HepG2 (cell line): ENCODE results near the gene SH3GL1. TPM values are rescaled to one million over a fixed set of nuclear protein-coding genes. Genes with fewer than 3 reads are reported as not detected.

Experiments used
- ARID5B ChIP-seq: IDR thresholded peaks from 2 replicates; pipeline ENCODE4 v1.4.0; 2020; ENCODE audit warnings: mild to moderate bottlenecking, missing genetic modification reagents
- ATF2 ChIP-seq: sonication (generic); formaldehyde crosslinking; IDR thresholded peaks from 2 replicates; pipeline ENCODE4 v1.4.0; 2020; ENCODE audit warnings: missing genetic modification reagents
- CENPBD1 ChIP-seq: sonication (generic); formaldehyde crosslinking; IDR thresholded peaks from 2 replicates; pipeline ENCODE4 v1.8.0; 2022; ENCODE audit warnings: missing genetic modification reagents, low read depth, mild to moderate bottlenecking, borderline replicate concordance
- FOXK1 ChIP-seq: sonication (generic); formaldehyde crosslinking; IDR thresholded peaks from 2 replicates; pipeline ENCODE4 v1.4.0; 2020; ENCODE audit warnings: low read depth, missing genetic modification reagents, borderline replicate concordance
- HNF4G ChIP-seq, 2 experiments: sonication (generic) in 1 of 2; formaldehyde crosslinking in 1 of 2; IDR thresholded peaks; 2 replicates each; pipeline versions ENCODE4 v1.4.0 to v1.6.1; 2011 to 2020; ENCODE audit warnings: borderline replicate concordance in 2 of 2, low read depth in 2 of 2, mild to moderate bottlenecking in 2 of 2, low read length in 1 of 2, missing genetic modification reagents in 1 of 2, moderate library complexity in 1 of 2
- MNT ChIP-seq: fragments of 450-650 bp; IDR thresholded peaks from 2 replicates; pipeline ENCODE4 v1.6.1; 2016
- PAWR ChIP-seq: sonication (generic); formaldehyde crosslinking; IDR thresholded peaks from 2 replicates; pipeline ENCODE4 v1.4.0; 2020; ENCODE audit warnings: missing genetic modification reagents, mild to moderate bottlenecking, borderline replicate concordance
- SMAD1 ChIP-seq: sonication (generic); formaldehyde crosslinking; IDR thresholded peaks from 2 replicates; pipeline ENCODE4 v1.4.0; 2020; ENCODE audit warnings: missing genetic modification reagents, low read depth, mild to moderate bottlenecking, borderline replicate concordance
- SMAD9 ChIP-seq: sonication (generic); formaldehyde crosslinking; IDR thresholded peaks from 2 replicates; pipeline ENCODE4 v1.5.1; 2020; ENCODE audit warnings: mild to moderate bottlenecking, missing genetic modification reagents
- STAG1 ChIP-seq: sonication (generic); formaldehyde crosslinking; IDR thresholded peaks from 2 replicates; pipeline ENCODE4 v1.4.0; 2020; ENCODE audit warnings: missing genetic modification reagents
- ZNF10 ChIP-seq: sonication (generic); formaldehyde crosslinking; IDR thresholded peaks from 2 replicates; pipeline ENCODE4 v1.4.0; 2020; ENCODE audit warnings: mild to moderate bottlenecking, low read depth, missing genetic modification reagents, borderline replicate concordance
- ZNF121 ChIP-seq: sonication (generic); formaldehyde crosslinking; IDR thresholded peaks from 2 replicates; pipeline ENCODE4 v1.5.0; 2020; ENCODE audit warnings: mild to moderate bottlenecking, missing genetic modification reagents
- ZNF180 ChIP-seq: sonication (generic); formaldehyde crosslinking; IDR thresholded peaks from 2 replicates; pipeline ENCODE4 v1.4.0; 2020; ENCODE audit warnings: low read depth, missing genetic modification reagents, borderline replicate concordance
- ZNF569 ChIP-seq: sonication (generic); formaldehyde crosslinking; IDR thresholded peaks from 2 replicates; pipeline ENCODE4 v1.5.0; 2020; ENCODE audit warnings: mild to moderate bottlenecking, missing genetic modification reagents, moderate library complexity, borderline replicate concordance
- ZNF691 ChIP-seq: sonication (generic); formaldehyde crosslinking; IDR thresholded peaks from 2 replicates; pipeline ENCODE4 v1.4.0; 2020; ENCODE audit warnings: missing genetic modification reagents, low read depth, mild to moderate bottlenecking, borderline replicate concordance
- ZNF83 ChIP-seq: sonication (generic); formaldehyde crosslinking; IDR thresholded peaks from 2 replicates; pipeline ENCODE4 v1.4.0; 2020; ENCODE audit warnings: missing genetic modification reagents, mild to moderate bottlenecking, borderline replicate concordance
- ZUFSP ChIP-seq: sonication (generic); formaldehyde crosslinking; IDR thresholded peaks from 2 replicates; pipeline ENCODE4 v1.9.0; 2021; ENCODE audit warnings: missing genetic modification reagents, mild to moderate bottlenecking, borderline replicate concordance
- polyA plus RNA-seq, 8 experiments: library from polyadenylated mRNA; depleted of rRNA in 3 of 8; stranded (reverse) in 7 of 8; unstranded in 1 of 8; fragments of >200 nt; fragmentation: Illumina TruSeq in 4 of 8; extraction: Trizol in 4 of 8; gene quantifications; 2 replicates each; pipeline versions ENCODE4 v1.2.1 to v1.2.3, GENCODE V29; 2011 to 2016; ENCODE audit warnings: low read depth in 4 of 8, missing spikeins in 1 of 8, mixed read lengths in 1 of 8; ENCODE audit not compliant: insufficient read depth in 1 of 8
- total RNA-seq, 5 experiments: library from RNA; depleted of rRNA; stranded (reverse); fragments of >200 nt; fragmentation: Illumina TruSeq; extraction: Trizol; gene quantifications; 2 replicates each; pipeline ENCODE4 v1.2.3, GENCODE V29; 2016; ENCODE audit warnings: low read depth in 1 of 5

The SH3GL1 gene
- total and polyA plus RNA-seq, 2 of the 13 experiments (the other 11 are each of a cell fraction or from before 2014, with no cell fraction given), result 33.0 to 45.1 TPM

- TF ChIP-seq STAG1, result peak; percentile 61
- TF ChIP-seq FOXK1, result peak; percentile 69; the same call in 1 of the 2 replicates
- TF ChIP-seq ZNF180 (CRISPR knock-in tag), result no peak
- TF ChIP-seq ZUFSP (CRISPR knock-in tag), result no peak
- TF ChIP-seq ZNF83 (CRISPR knock-in tag), result no peak
- TF ChIP-seq HNF4G (IDR thresholded peaks at IDR 0.05; ENCODE audit: borderline replicate concordance, low read depth, low read length), result no peak
- TF ChIP-seq HNF4G (CRISPR knock-in tag; IDR thresholded peaks at IDR 0.05; ENCODE audit: borderline replicate concordance, low read depth), result 0 out of 2 replicates have a peak, but pooled peaks have one; percentile 11
- no peak for TF ChIP-seq PAWR (CRISPR knock-in tag)
- peak; percentile 87 for TF ChIP-seq ATF2 (CRISPR knock-in tag)
- peak; percentile 84; the same call in 1 of the 2 replicates for TF ChIP-seq ZNF691 (CRISPR knock-in tag)
- no peak for TF ChIP-seq ZNF10 (CRISPR knock-in tag)
- TF ChIP-seq CENPBD1 (CRISPR knock-in tag), result no peak
- TF ChIP-seq ZNF569 (CRISPR knock-in tag), result no peak
- no peak for TF ChIP-seq ZNF121 (CRISPR knock-in tag)
- peak; percentile 56 for TF ChIP-seq MNT
- no peak for TF ChIP-seq SMAD9 (CRISPR knock-in tag)
- TF ChIP-seq SMAD1 (CRISPR knock-in tag), result no peak
- peak; percentile 51; the same call in 1 of the 2 replicates for TF ChIP-seq ARID5B (CRISPR knock-in tag)
These were observed at the start of gene SH3GL1 (continued) for GRCh38 chr19:4400135-4400936.
